Stomach (tissue), 9 donors: ENCODE results near the gene TSPAN10. TPM values are rescaled to one million over a fixed set of nuclear protein-coding genes. Genes with fewer than 3 reads are reported as not detected.

Experiments
- DNase-seq, 2 donors: peaks; one replicate each; pipeline versions ENCODE4 v3.0.0 to v3.0.0-alpha.2; 2013 to 2019
- H3K27ac ChIP-seq, 5 donors: fragments of 200-600 bp in 4 of 5; sonication (generic) in 4 of 5; one replicate each; pipeline ENCODE4 v1.5.1; 2013 to 2019; ENCODE audit warnings: mild to moderate bottlenecking in 1 of 5, moderate library complexity in 1 of 5
- H3K27me3 ChIP-seq, 3 donors: fragments of 200-600 bp; sonication (generic); one replicate each; pipeline ENCODE4 v1.5.1; 2017 to 2019; ENCODE audit warnings: mixed run types in 1 of 3
- H3K36me3 ChIP-seq, 4 donors: fragments of 200-600 bp; sonication (generic); 1 replicate in 3 of 4; 2 replicates in 1 of 4; pipeline ENCODE4 v1.5.1; 2016 to 2019
- H3K4me1 ChIP-seq, 4 donors: fragments of 200-600 bp; sonication (generic); one replicate each; pipeline ENCODE4 v1.5.1; 2016 to 2019
- H3K4me3 ChIP-seq, 4 donors: fragments of 200-600 bp; sonication (generic) in 3 of 4; one replicate each; pipeline ENCODE4 v1.5.1; 2016 to 2019; ENCODE audit warnings: mild to moderate bottlenecking in 1 of 4
- H3K9me3 ChIP-seq, 4 donors: fragments of 200-600 bp; sonication (generic); one replicate each; pipeline ENCODE4 v1.5.1; 2016 to 2019
- CTCF ChIP-seq, 7 experiments: fragments of 450-650 bp in 4 of 7; fragments of 200-600 bp in 3 of 7; sonication (generic) in 3 of 7; IDR thresholded peaks; one replicate each; pipeline ENCODE4 v1.5.1; 2016 to 2019; ENCODE audit warnings: antibody characterized with exemption in 7 of 7, control low read depth in 2 of 7, mild to moderate bottlenecking in 1 of 7
- EP300 ChIP-seq: sonication (generic); formaldehyde crosslinking; IDR thresholded peaks from one replicate; pipeline ENCODE4 v1.6.1; 2017; ENCODE audit warnings: antibody characterized with exemption
- POLR2A ChIP-seq, 4 donors: fragments of 450-650 bp; IDR thresholded peaks; one replicate each; pipeline ENCODE4 v1.6.1; 2016; ENCODE audit warnings: antibody characterized with exemption in 4 of 4, control low read depth in 2 of 4, mild to moderate bottlenecking in 1 of 4, moderate library complexity in 1 of 4
- POLR2AphosphoS5 ChIP-seq, 3 donors: sonication (generic); formaldehyde crosslinking; IDR thresholded peaks; one replicate each; pipeline ENCODE4 v1.6.1; 2016; ENCODE audit warnings: antibody characterized with exemption in 3 of 3
- WGBS, 5 donors: extraction: QIAGEN DNeasy Blood & Tissue Kit in 3 of 5; methylation state at CpG; one replicate each; pipeline versions ENCODE4 v1.1.5 to v1.1.7; 2013 to 2018; 5-methylcytosine and 5-hydroxymethylcytosine counted together
- intact Hi-C: fragments of 100-400 bp; cut with DNase I; formaldehyde crosslinking; loops from one replicate; pipeline ENCODE4 v1.15.1; 2023; ENCODE audit warnings: low total_unique reads
- polyA plus RNA-seq, 3 donors: library from polyadenylated mRNA; stranded (reverse); fragments of 200-250 nt; gene quantifications; one replicate each; pipeline ENCODE4 v1.2.3, GENCODE V29; 2013
- total RNA-seq, 5 donors: library from RNA; depleted of rRNA; stranded (reverse); fragments of >200 nt; gene quantifications; one replicate each; pipeline versions ENCODE4 v1.1.0 to v1.2.3, GENCODE V29; 2014 to 2016
- donor health status: healthy with polysubstance abuse.
- donor health status: Bipolar disorder and iron deficiency.
- donor health status: healthy.

TSPAN10 gene
- total and polyA plus RNA-seq, 8 donors: 1.1 to 1.5 (median 1.2) TPM; not detected in 5

DNA sequence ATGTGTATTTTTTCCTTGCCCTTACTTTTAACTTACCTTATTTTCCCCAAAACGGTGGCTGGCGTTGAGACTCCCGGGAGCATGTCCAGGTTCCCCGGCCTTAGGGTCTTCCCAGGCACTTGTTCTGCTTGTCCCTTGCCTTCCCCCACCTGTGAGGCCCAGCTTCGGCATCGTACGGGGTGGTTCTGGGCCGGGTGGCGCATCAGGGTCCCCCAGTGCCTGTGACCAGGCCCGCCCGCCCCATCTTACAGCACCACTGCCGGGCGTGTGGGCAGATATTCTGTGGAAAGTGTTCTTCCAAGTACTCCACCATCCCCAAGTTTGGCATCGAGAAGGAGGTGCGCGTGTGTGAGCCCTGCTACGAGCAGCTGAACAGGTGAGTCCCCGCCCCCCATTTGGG lies 54.2 kb downstream of the TSPAN10 start:
- TF ChIP-seq POLR2AphosphoS5 (IDR thresholded peaks at IDR 0.05) (no peak), POLR2A (IDR thresholded peaks at IDR 0.05) (no peak), EP300 (no peak), CTCF (IDR thresholded peaks at IDR 0.05) (no peak)
- Histone ChIP-seq H3K4me3 (no peak overlapping the region), H3K27me3 (no peaks in the 10 kb centered on the region), H3K4me1 (peaks cover 0 to 6% (median 3%) of the 10 kb centered on the region in 4 donors), H3K36me3 (peaks cover 98 to 100% (median 100%) of the 10 kb centered on the region in 4 donors), H3K27ac (no peak overlapping the region), H3K9me3 (no peaks in the 10 kb centered on the region)
- no peak for DNase-seq
- 91 to 94% (median 92%) methylated on average over 18 of the region's 18 CpGs for WGBS, 5 donors
- intact Hi-C loops: no loop called here

GRCh38 chr17:81691608-81692007 lies 54.6 kb downstream of the TSPAN10 start:
- H3K27ac ChIP-seq: no peak overlapping the region
- DNase-seq: no peak
- intact Hi-C loops: no loop called here
- H3K9me3 ChIP-seq: no peaks in the 10 kb centered on the region
- WGBS, 5 donors: 94 to 99% (median 95%) methylated on average over 20 of the region's 20 CpGs
- peaks cover 98 to 100% (median 100%) of the 10 kb centered on the region in 4 donors for H3K36me3 ChIP-seq
- TF ChIP-seq EP300: no peak
- TF ChIP-seq POLR2A (IDR thresholded peaks at IDR 0.05): no peak
- no peak for TF ChIP-seq POLR2AphosphoS5 (IDR thresholded peaks at IDR 0.05)
- TF ChIP-seq CTCF (IDR thresholded peaks at IDR 0.05): no peak
- H3K27me3 ChIP-seq: no peaks in the 10 kb centered on the region
- peaks cover 0 to 2% (median under 1%) of the 10 kb centered on the region in 4 donors for H3K4me1 ChIP-seq
- H3K4me3 ChIP-seq: no peak overlapping the region

DNA sequence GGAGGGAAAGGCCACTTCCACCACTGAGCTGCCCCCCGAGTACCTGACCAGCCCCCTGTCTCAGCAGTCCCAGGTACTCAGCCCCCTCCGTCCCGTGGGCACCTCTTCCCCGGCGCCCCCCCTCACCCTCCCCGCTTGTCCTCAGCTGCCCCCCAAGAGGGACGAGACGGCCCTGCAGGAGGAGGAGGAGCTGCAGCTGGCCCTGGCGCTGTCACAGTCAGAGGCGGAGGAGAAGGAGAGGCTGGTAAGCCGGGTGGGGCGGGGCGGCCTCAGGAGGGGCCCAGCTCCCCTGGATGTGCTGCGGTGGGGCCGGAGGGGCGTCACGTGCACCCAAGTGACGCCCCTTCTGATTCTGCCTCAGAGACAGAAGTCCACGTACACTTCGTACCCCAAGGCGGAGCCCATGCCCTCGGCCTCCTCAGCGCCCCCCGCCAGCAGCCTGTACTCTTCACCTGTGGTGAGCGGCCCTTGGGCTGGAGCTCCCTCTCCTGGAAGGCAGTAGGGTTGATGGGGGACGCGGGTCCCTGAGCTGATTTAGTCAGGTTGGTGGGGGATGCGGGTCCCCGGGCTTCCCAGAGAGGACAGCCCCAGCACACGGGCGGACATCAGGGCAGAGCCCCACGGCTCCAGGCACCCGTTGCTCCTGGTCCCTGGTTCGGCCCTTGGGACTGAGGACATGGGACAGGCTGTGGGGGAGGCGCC lies 56.7 kb downstream of the TSPAN10 start:
- DNase-seq: no peak
- WGBS, 5 donors: 84 to 91% (median 88%) methylated on average over 19 to 35 of the region's 35 CpGs
- intact Hi-C loops: no loop called here
- Histone ChIP-seq H3K27me3 (no peaks in the 10 kb centered on the region), H3K4me1 (no peaks in the 10 kb centered on the region), H3K36me3 (peaks cover 99 to 100% (median 100%) of the 10 kb centered on the region in 4 donors), H3K27ac (no peak overlapping the region), H3K9me3 (no peaks in the 10 kb centered on the region), H3K4me3 (no peak overlapping the region)
- TF ChIP-seq POLR2AphosphoS5 (IDR thresholded peaks at IDR 0.05): no peak
- TF ChIP-seq POLR2A (IDR thresholded peaks at IDR 0.05): no peak
- TF ChIP-seq EP300: no peak
- TF ChIP-seq CTCF (IDR thresholded peaks at IDR 0.05): no peak

DNA sequence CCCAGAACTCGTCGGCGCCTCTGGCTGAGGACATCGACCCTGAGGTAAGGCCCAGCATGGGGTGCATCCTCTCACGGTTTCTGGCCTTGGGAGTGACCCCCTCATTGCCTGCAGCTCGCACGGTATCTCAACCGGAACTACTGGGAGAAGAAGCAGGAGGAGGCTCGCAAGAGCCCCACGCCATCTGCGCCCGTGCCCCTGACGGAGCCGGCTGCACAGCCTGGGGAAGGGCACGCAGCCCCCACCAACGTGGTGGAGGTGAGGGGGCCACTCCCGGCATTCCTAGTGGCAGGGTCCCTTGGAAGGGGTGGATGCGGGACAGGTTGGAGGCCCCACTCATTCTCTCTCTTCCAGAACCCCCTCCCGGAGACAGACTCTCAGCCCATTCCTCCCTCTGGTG lies 57.8 kb downstream of the TSPAN10 start:
- 90 to 97% (median 94%) methylated on average over 7 to 19 of the region's 19 CpGs for WGBS, 5 donors
- intact Hi-C loops: no loop called here
- Histone ChIP-seq H3K9me3 (no peaks in the 10 kb centered on the region), H3K4me3 (no peak overlapping the region), H3K27me3 (no peaks in the 10 kb centered on the region), H3K27ac (no peak overlapping the region), H3K36me3 (peaks cover 89 to 100% (median 100%) of the 10 kb centered on the region in 4 donors), H3K4me1 (no peaks in the 10 kb centered on the region)
- TF ChIP-seq EP300: no peak
- TF ChIP-seq POLR2AphosphoS5 (IDR thresholded peaks at IDR 0.05): no peak
- no peak for TF ChIP-seq POLR2A (IDR thresholded peaks at IDR 0.05)
- TF ChIP-seq CTCF (IDR thresholded peaks at IDR 0.05): no peak
- DNase-seq: no peak
